KMS-11 (cell line): ENCODE results near the gene DGKG.
A peak's percentile ranks its signal among the peaks of the same experiment; 100 is the strongest.

Source experiments
- H2AFZ ChIP-seq: fragments of 200-600 bp; sonication (generic); 2 replicates; pipeline ENCODE4 v1.6.1; 2016; ENCODE audit warnings: antibody characterized with exemption, mixed run types, low read depth
- H3K27ac ChIP-seq: fragments of 200-600 bp; sonication (generic); 2 replicates; pipeline ENCODE4 v1.6.1; 2016; ENCODE audit warnings: mild to moderate bottlenecking, mixed run types
- H3K27me3 ChIP-seq: fragments of 200-600 bp; sonication (generic); 2 replicates; pipeline ENCODE4 v1.6.1; 2017; ENCODE audit warnings: mild to moderate bottlenecking, low read depth, mixed run types, moderate library complexity; ENCODE audit not compliant: insufficient read depth
- H3K36me3 ChIP-seq: fragments of 200-600 bp; sonication (generic); 2 replicates; pipeline ENCODE4 v1.6.1; 2017; ENCODE audit warnings: mild to moderate bottlenecking, mixed run types; ENCODE audit not compliant: insufficient read depth
- H3K4me1 ChIP-seq: fragments of 200-600 bp; sonication (generic); 2 replicates; pipeline ENCODE4 v1.6.1; 2016; ENCODE audit warnings: mild to moderate bottlenecking, low read depth, mixed run types; ENCODE audit not compliant: poor library complexity, severe bottlenecking
- H3K4me2 ChIP-seq: fragments of 200-600 bp; sonication (generic); 2 replicates; pipeline ENCODE4 v1.7.0; 2016; ENCODE audit warnings: mild to moderate bottlenecking, mixed run types
- H3K4me3 ChIP-seq: fragments of 200-600 bp; sonication (generic); IDR thresholded peaks from 2 replicates; pipeline ENCODE4 v1.6.1; 2017; ENCODE audit warnings: low read depth, low read length, mixed read lengths; ENCODE audit not compliant: insufficient read depth
- H3K79me2 ChIP-seq: fragments of 200-600 bp; sonication (generic); 2 replicates; pipeline ENCODE4 v1.6.1; 2016; ENCODE audit warnings: low read depth, mixed run types; ENCODE audit not compliant: insufficient read depth
- H3K9ac ChIP-seq: fragments of 200-600 bp; sonication (generic); 2 replicates; pipeline ENCODE4 v1.6.1; 2016; ENCODE audit warnings: mild to moderate bottlenecking, mixed run types
- H4K20me1 ChIP-seq: fragments of 200-600 bp; sonication (generic); 2 replicates; pipeline ENCODE4 v1.6.1; 2016; ENCODE audit warnings: mild to moderate bottlenecking, mixed run types; ENCODE audit not compliant: insufficient read depth
- TF ChIP-seq, protein P1 (sequence below): fragments of 200-600 bp; sonication (generic); conservative IDR thresholded peaks from 2 replicates; pipeline ENCODE4 v1.6.1; 2017; ENCODE audit warnings: low read depth, mild to moderate bottlenecking, antibody characterized with exemption, low read length, moderate library complexity, mixed read lengths

The DGKG gene

DNA sequence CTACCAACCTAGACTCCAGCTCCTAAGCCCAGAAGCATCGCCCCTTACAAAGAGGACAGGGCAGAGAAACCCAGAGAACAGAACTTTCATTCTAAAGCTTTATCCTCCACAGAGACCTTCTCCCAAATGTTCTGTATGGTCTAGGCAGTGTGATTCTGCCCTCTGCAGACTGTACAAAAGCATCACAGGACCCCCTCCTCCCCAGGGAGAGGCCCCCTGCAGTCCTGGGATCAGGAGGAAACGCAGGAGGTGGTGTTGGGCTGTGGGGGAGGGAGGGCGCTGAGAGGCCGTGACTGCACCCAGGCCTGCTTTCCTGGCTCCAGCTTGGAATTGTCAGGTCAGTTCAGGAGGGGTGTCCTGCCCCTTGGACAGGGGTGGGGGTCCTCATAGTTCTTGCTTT is 101.3 kb downstream of the DGKG start:
- Histone ChIP-seq H2AFZ (no peak overlapping the region), H3K4me2 (no peak overlapping the region), H3K79me2 (no peaks in the 10 kb centered on the region)

DNA sequence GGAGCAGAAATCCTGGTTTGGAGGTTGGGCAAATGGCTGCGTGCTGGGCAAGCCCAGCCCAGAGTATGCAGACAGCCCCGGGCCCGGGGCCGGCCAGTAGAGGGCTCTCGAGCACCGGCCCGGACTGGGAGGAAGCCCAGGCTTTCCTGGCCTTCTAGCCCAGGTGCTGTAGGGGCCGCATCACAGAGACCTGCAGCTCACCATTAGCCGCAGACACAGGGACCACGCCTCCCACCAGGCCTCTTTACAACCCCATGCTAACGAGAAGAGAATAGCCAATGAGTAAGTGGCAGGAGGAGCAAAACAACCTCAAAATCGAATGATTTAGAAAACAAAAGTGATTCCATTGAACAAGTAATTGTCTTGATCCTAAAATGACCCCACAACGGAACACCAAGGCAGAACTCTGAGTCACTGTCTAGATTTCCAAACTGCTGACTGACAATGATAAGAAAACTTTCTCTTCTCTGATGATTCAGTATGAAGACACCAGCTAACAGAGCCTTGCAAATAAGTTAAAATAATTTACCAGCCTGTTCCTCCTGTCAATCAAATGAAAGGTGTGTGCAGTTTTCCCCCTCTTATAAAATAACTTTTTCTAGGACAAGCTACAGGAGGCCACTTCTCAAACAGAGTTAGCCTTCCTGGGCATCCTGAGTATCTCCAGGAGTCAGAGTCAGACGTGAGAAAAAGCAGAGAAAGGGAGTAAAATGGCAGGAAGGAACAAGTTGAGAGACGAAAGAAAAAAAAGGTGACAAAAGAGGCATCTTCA is 102.2 kb downstream of the DGKG start:
- Histone ChIP-seq H2AFZ (peak overlapping the region; percentile 60; the same call in 1 of the 2 replicates), H3K36me3 (no peaks in the 10 kb centered on the region), H3K4me3 (no peak overlapping the region), H3K27me3 (no peaks in the 10 kb centered on the region), H3K27ac (no peak overlapping the region), H3K9ac (no peak overlapping the region), H4K20me1 (no peaks in the 10 kb centered on the region), H3K4me2 (peak overlapping the region; percentile 19; the same call in 1 of the 2 replicates), H3K4me1 (peaks cover 5% of the 10 kb centered on the region), H3K79me2 (no peaks in the 10 kb centered on the region)
- TF ChIP-seq, protein P1, sequence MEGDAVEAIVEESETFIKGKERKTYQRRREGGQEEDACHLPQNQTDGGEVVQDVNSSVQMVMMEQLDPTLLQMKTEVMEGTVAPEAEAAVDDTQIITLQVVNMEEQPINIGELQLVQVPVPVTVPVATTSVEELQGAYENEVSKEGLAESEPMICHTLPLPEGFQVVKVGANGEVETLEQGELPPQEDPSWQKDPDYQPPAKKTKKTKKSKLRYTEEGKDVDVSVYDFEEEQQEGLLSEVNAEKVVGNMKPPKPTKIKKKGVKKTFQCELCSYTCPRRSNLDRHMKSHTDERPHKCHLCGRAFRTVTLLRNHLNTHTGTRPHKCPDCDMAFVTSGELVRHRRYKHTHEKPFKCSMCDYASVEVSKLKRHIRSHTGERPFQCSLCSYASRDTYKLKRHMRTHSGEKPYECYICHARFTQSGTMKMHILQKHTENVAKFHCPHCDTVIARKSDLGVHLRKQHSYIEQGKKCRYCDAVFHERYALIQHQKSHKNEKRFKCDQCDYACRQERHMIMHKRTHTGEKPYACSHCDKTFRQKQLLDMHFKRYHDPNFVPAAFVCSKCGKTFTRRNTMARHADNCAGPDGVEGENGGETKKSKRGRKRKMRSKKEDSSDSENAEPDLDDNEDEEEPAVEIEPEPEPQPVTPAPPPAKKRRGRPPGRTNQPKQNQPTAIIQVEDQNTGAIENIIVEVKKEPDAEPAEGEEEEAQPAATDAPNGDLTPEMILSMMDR = peak; percentile 90

More for the DNA sequence above, 101.3 kb downstream of the DGKG start:
- H3K36me3 ChIP-seq = no peaks in the 10 kb centered on the region
- H3K9ac ChIP-seq = no peak overlapping the region
- TF ChIP-seq, protein P1 = no peak
- H3K4me3 ChIP-seq = no peak overlapping the region
- H4K20me1 ChIP-seq = no peaks in the 10 kb centered on the region
- no peak overlapping the region for H3K27ac ChIP-seq
- H3K4me1 ChIP-seq = peaks cover 5% of the 10 kb centered on the region
- H3K27me3 ChIP-seq = no peaks in the 10 kb centered on the region

DNA sequence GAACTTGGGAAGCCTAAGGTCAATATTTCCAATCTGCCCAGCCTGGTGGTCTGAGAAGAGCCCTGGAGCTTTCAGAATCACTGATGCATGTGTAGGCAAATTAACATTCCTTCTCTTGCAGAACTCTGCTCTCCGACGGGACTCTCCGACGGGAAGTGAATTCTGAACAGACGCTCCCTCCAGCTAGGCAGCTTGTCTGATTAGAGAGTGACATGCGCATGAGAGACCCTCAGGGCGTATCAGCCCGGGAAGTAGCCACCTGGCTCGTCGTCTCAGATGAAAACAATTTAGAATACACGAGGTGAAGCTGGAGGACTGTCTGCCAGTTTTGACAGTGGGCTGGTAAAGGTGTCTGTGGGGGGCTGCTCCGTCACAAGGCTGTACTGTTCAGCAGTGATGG is 103.1 kb downstream of the DGKG start:
- H3K4me3 ChIP-seq = no peak overlapping the region
- peak overlapping the region; percentile 19; the same call in 1 of the 2 replicates for H3K4me2 ChIP-seq
- H3K27me3 ChIP-seq = no peaks in the 10 kb centered on the region
- peaks cover 5% of the 10 kb centered on the region for H3K4me1 ChIP-seq
- H3K36me3 ChIP-seq = no peaks in the 10 kb centered on the region
- H3K79me2 ChIP-seq = no peaks in the 10 kb centered on the region
- H3K27ac ChIP-seq = no peak overlapping the region
- peak overlapping the region; percentile 60; the same call in 1 of the 2 replicates for H2AFZ ChIP-seq
- TF ChIP-seq, protein P1 = no peak
- H3K9ac ChIP-seq = no peak overlapping the region
- H4K20me1 ChIP-seq = no peaks in the 10 kb centered on the region

DNA sequence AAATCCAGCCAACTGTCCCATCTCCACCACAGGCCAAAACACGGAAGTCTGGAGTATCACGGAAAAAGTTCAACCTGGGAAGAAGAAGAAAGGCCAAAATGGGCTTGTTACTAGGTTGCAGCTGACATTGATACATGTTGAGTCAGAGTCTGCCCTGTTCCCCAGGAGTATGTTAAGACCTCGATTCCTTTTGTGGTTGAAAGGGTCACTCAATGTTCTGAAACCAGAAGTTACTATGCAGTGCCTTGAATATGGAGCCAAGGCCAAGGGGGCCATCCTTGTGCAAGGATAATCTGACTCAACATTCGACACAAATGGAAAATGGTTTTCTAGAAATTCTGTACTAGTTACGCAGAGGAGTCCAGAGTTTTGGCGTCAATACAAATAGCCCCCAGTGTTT is 104.2 kb downstream of the DGKG start:
- no peak overlapping the region for H3K27ac ChIP-seq
- no peak overlapping the region for H3K4me3 ChIP-seq
- TF ChIP-seq, protein P1 = no peak
- no peaks in the 10 kb centered on the region for H4K20me1 ChIP-seq
- H3K79me2 ChIP-seq = no peaks in the 10 kb centered on the region
- no peak overlapping the region for H3K9ac ChIP-seq
- H3K27me3 ChIP-seq = no peaks in the 10 kb centered on the region
- peaks cover 5% of the 10 kb centered on the region for H3K4me1 ChIP-seq
- H3K4me2 ChIP-seq = no peak overlapping the region
- no peaks in the 10 kb centered on the region for H3K36me3 ChIP-seq
- no peak overlapping the region for H2AFZ ChIP-seq
